Endothelial cell of umbilical vein (primary cell): Measurements from ENCODE around the gene IL22RA1. TPM values are rescaled to one million over a fixed set of nuclear protein-coding genes. Genes with fewer than 3 reads are reported as not detected.

Experiments
- BruUV-seq: library from RNA; stranded (reverse); fragments of 400-500 nt; replicated peaks from 2 replicates; lab custom pipeline; 2021; lab: Mats Ljungman, UMichigan
- CTCF ChIA-PET: fragments of 300-600, 350-600 bp; sonication (Branson Sonifier 250); formaldehyde crosslinking; loops from one replicate; lab custom pipeline; 2021; ENCODE audit warnings: antibody characterized with exemption, inconsistent platforms; lab: Charles Lee
- POLR2A ChIA-PET: fragments of 300-600, 350-600 bp; sonication (Branson Sonifier 250); formaldehyde crosslinking; loops from one replicate; lab custom pipeline; 2021; ENCODE audit warnings: antibody characterized with exemption, inconsistent platforms; lab: Charles Lee
- DNase-seq: peaks from one replicate; pipeline ENCODE4 v3.0.0-alpha.2; 2011; ENCODE audit warnings: low read depth, low spot score
- FAIRE-seq: peaks from 2 replicates; lab custom pipeline; 2011; peaks lifted over from hg19 to GRCh38; lab: Jason Lieb, UNC
- H2AFZ ChIP-seq: 2 replicates; pipeline ENCODE4 v1.6.0; 2012; ENCODE audit warnings: low read depth, low read length, control low read depth, inconsistent platforms
- H3K27ac ChIP-seq: 2 replicates; pipeline ENCODE4 v1.5.1; 2011; ENCODE audit warnings: low read depth, mild to moderate bottlenecking, control low read depth, low read length, moderate library complexity; ENCODE audit not compliant: insufficient read depth
- H3K27me3 ChIP-seq, 2 experiments: 2 replicates each; pipeline versions ENCODE4 v1.6.0 to v1.6.1; 2011; ENCODE audit warnings: low read length in 2 of 2, mixed read lengths in 1 of 2; ENCODE audit not compliant: control insufficient read depth in 2 of 2, insufficient read depth in 2 of 2
- H3K36me3 ChIP-seq, 2 experiments: 2 replicates in 1 of 2; 3 replicates in 1 of 2; pipeline ENCODE4 v1.5.1; 2011; ENCODE audit warnings: low read length in 2 of 2, mild to moderate bottlenecking in 1 of 2, moderate library complexity in 1 of 2; ENCODE audit not compliant: control insufficient read depth in 2 of 2, insufficient read depth in 2 of 2; ENCODE audit errors: extremely low read depth in 1 of 2
- H3K4me1 ChIP-seq: 3 replicates; pipeline ENCODE4 v1.5.1; 2011; ENCODE audit warnings: mild to moderate bottlenecking, low read length; ENCODE audit not compliant: control insufficient read depth, insufficient read depth; ENCODE audit errors: extremely low read depth
- H3K4me2 ChIP-seq: 2 replicates; pipeline ENCODE4 v1.6.1; 2011; ENCODE audit warnings: low read length, control low read depth, mixed read lengths; ENCODE audit not compliant: insufficient read depth
- H3K4me3 ChIP-seq, 3 experiments: fragments of 200-600 bp in 1 of 3; sonication (generic), shearing (Covaris generic) in 1 of 3; replicated peaks in 1 of 3; 2 replicates each; pipeline ENCODE4 v1.5.1; 2011 to 2016; ENCODE audit warnings: control low read depth in 3 of 3, low read length in 3 of 3, mild to moderate bottlenecking in 2 of 3, inconsistent platforms in 1 of 3, low read depth in 1 of 3, moderate library complexity in 1 of 3; ENCODE audit not compliant: insufficient read depth in 1 of 3
- H3K79me2 ChIP-seq: 2 replicates; pipeline ENCODE4 v1.6.0; 2012; ENCODE audit warnings: low read length, inconsistent platforms; ENCODE audit not compliant: control insufficient read depth, insufficient read depth
- H3K9ac ChIP-seq: replicated peaks from 2 replicates; pipeline ENCODE3; 2011; ENCODE audit warnings: low read length, control low read depth; ENCODE audit not compliant: insufficient read depth; ENCODE audit errors: extremely low read depth
- H3K9me1 ChIP-seq: replicated peaks from 3 replicates; pipeline ENCODE4 v1.6.0; 2011; ENCODE audit warnings: mild to moderate bottlenecking, low read length; ENCODE audit not compliant: control insufficient read depth, insufficient read depth; ENCODE audit errors: extremely low read depth
- H3K9me3 ChIP-seq: replicated peaks from 2 replicates; pipeline ENCODE4 v1.5.1; 2012; ENCODE audit warnings: low read length, inconsistent platforms; ENCODE audit not compliant: control insufficient read depth, insufficient read depth
- H4K20me1 ChIP-seq: replicated peaks from 2 replicates; pipeline ENCODE3; 2011; ENCODE audit warnings: mild to moderate bottlenecking, low read length; ENCODE audit not compliant: control insufficient read depth, insufficient read depth; ENCODE audit errors: extremely low read depth
- EZH2 ChIP-seq: IDR thresholded peaks from 2 replicates; pipeline ENCODE4 v1.6.1; 2012; ENCODE audit warnings: borderline replicate concordance, low read depth, mild to moderate bottlenecking, moderate library complexity, low read length, inconsistent platforms; ENCODE audit not compliant: severe bottlenecking
- FOS ChIP-seq: IDR thresholded peaks from 2 replicates; pipeline ENCODE4 v1.6.1; 2011; ENCODE audit warnings: mild to moderate bottlenecking, low read length, moderate library complexity, borderline replicate concordance; ENCODE audit not compliant: insufficient read depth
- GATA2 ChIP-seq: IDR thresholded peaks from 2 replicates; pipeline ENCODE4 v1.7.0; 2011; ENCODE audit warnings: low read depth, mild to moderate bottlenecking, moderate library complexity, mixed read lengths, low read length; ENCODE audit not compliant: insufficient read length, insufficient read depth
- JUN ChIP-seq: IDR thresholded peaks from 2 replicates; pipeline ENCODE4 v1.6.1; 2011; ENCODE audit warnings: borderline replicate concordance, low read depth; ENCODE audit not compliant: insufficient read length, insufficient read depth
- MYC ChIP-seq: IDR thresholded peaks from one replicate; pipeline ENCODE4 v1.6.1; 2011; ENCODE audit warnings: mild to moderate bottlenecking, low read depth, low read length
- POLR2A ChIP-seq: IDR thresholded peaks from 2 replicates; pipeline ENCODE4 v1.6.1; 2012; ENCODE audit warnings: low read depth, mild to moderate bottlenecking, control low read depth, low read length
- dilution Hi-C: fragments of 300-500 bp; cut with MboI; formaldehyde crosslinking; loops from one replicate; pipeline ENCODE4 v1.15.0; 2019; ENCODE audit warnings: low sequenced_read_pairs; ENCODE audit not compliant: extremely low pct_ligation_motif_present
- intact Hi-C: fragments of 100-400 bp; cut with micrococcal nuclease; formaldehyde crosslinking; loops from one replicate; pipeline ENCODE4 v1.10.0; 2022
- polyA plus RNA-seq, 4 experiments: library from polyadenylated mRNA; depleted of rRNA in 3 of 4; stranded (reverse) in 3 of 4; unstranded in 1 of 4; fragments of >200 nt; gene quantifications; 2 replicates each; pipeline versions ENCODE4 v1.2.1 to v1.2.3, GENCODE V29; 2011 to 2012; ENCODE audit warnings: missing spikeins in 1 of 4
- total RNA-seq: library from RNA; stranded (reverse); gene quantifications from 2 replicates; pipeline ENCODE4 v1.2.3, GENCODE V29; 2021
- TF ChIP-seq, protein P1 (sequence below), 2 donors: IDR thresholded peaks; 1 replicate in 1 of 2; 2 replicates in 1 of 2; pipeline ENCODE4 v1.5.1; 2011; ENCODE audit warnings: low read length in 2 of 2, mild to moderate bottlenecking in 2 of 2, moderate library complexity in 2 of 2, control low read depth in 1 of 2, inconsistent platforms in 1 of 2, low read depth in 1 of 2; ENCODE audit not compliant: insufficient read depth in 1 of 2; ENCODE audit errors: extremely low read depth in 1 of 2
- TF ChIP-seq, protein P2 (sequence below): IDR thresholded peaks from 2 replicates; pipeline ENCODE4 v1.6.1; 2011; ENCODE audit not compliant: insufficient read depth, insufficient read length

Gene IL22RA1
- total and polyA plus RNA-seq, 2 donors (not counting 3 experiments of a cell fraction or from before 2014, with no cell fraction given): not detected

DNA sequence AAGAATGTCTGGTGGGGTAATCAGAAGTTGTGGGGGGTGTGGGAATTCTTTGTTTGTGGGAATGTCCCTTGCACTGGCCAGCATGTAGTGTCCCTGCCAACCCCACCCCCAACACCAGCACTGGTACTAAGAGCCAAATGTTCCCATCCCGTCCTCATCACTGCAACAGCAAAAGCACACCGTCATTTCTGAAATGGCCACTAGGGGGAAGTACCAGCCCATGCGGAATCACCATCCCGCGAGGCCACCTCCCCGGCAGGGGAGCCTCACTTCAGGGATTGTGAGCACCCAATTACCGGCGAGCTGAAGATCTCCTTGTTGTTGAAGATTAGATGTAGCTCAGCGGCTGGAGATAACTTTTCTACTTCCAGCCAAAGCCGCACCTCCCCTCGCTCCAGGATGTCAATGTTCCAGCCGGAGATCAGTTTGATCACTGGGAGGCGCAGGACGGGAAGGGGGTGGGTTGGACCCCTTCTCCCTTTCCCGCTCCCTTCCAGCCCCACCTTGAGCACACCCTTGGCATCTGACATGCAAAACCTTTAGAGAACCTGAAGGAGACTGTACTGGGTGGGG is 72.0 kb downstream of the IL22RA1 start:
- Histone ChIP-seq H3K79me2 (no peaks in the 10 kb centered on the region), H3K36me3 (no peaks in the 10 kb centered on the region), H3K4me3 (no peak overlapping the region), H3K27me3 (peaks cover 0 to 3% of the 10 kb centered on the region in 2 experiments), H3K4me2 (no peak overlapping the region), H3K4me1 (no peaks in the 10 kb centered on the region), H3K9ac (no peak overlapping the region), H3K9me3 (no peaks in the 10 kb centered on the region), H3K27ac (no peak overlapping the region), H3K9me1 (no peaks in the 10 kb centered on the region), H4K20me1 (no peaks in the 10 kb centered on the region), H2AFZ (peak overlapping the region; percentile 52)
- BruUV-seq: no TSS peak
- TF ChIP-seq, protein P1, sequence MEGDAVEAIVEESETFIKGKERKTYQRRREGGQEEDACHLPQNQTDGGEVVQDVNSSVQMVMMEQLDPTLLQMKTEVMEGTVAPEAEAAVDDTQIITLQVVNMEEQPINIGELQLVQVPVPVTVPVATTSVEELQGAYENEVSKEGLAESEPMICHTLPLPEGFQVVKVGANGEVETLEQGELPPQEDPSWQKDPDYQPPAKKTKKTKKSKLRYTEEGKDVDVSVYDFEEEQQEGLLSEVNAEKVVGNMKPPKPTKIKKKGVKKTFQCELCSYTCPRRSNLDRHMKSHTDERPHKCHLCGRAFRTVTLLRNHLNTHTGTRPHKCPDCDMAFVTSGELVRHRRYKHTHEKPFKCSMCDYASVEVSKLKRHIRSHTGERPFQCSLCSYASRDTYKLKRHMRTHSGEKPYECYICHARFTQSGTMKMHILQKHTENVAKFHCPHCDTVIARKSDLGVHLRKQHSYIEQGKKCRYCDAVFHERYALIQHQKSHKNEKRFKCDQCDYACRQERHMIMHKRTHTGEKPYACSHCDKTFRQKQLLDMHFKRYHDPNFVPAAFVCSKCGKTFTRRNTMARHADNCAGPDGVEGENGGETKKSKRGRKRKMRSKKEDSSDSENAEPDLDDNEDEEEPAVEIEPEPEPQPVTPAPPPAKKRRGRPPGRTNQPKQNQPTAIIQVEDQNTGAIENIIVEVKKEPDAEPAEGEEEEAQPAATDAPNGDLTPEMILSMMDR (IDR thresholded peaks at IDR 0.05; ENCODE audit: extremely low read depth in 1 of 2, insufficient read depth in 1 of 2, low read depth in 1 of 2, low read length in 2 of 2): peak; percentile 85 to 93
- no peak for TF ChIP-seq FOS
- dilution Hi-C loops: no loop called here
- intact Hi-C loops: loop anchor here (1.0 to 5.0 kb wide), 6 partner anchors 41 to 566 kb away; partner anchors contain the start of gene MYOM3
- DNase-seq (peak; percentile 77), FAIRE-seq (peak; percentile 91)
- ChIA-PET CTCF (interaction anchor here (0.6 to 3.5 kb wide), 23 partner anchors 9 to 321 kb away, joined by 3 to 45 read pairs (median 5); partner anchors contain the start of genes IL22RA1 and MYOM3), POLR2A (interaction anchor here (1.2 kb wide), 1 partner anchor 38 kb away, joined by 3 read pairs; no protein-coding TSS in a partner anchor)

DNA sequence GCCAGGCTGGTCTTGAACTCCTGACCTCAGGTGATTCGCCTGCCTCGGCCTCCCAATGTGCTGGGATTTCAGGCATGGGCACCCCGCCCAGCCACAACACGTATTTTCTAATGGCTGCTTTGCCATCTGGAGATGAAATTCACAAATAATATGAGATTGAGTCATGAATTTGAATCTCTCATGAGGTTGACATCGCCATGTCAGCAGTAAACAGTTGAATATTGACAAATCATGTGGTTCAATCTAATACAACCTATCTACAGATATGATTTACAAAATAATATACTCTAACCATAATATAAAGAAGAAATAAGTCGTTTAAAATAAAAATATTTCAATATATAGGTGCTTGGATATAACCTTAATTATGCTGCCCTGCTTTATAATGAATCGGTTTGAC is 73.1 kb downstream of the IL22RA1 start:
- CTCF ChIA-PET: interaction anchor here (1.9 to 3.5 kb wide), 4 partner anchors 9 to 322 kb away, joined by 11 to 45 read pairs (median 14); partner anchors contain the start of gene MYOM3
- Histone ChIP-seq H3K4me1 (no peaks in the 10 kb centered on the region), H3K27ac (no peak overlapping the region), H3K4me2 (no peak overlapping the region), H3K36me3 (no peaks in the 10 kb centered on the region), H3K9me1 (no peaks in the 10 kb centered on the region), H2AFZ (no peak overlapping the region), H3K9ac (no peak overlapping the region), H4K20me1 (no peaks in the 10 kb centered on the region), H3K27me3 (peaks cover 0 to 3% of the 10 kb centered on the region in 2 experiments), H3K4me3 (no peak overlapping the region), H3K79me2 (no peaks in the 10 kb centered on the region), H3K9me3 (no peaks in the 10 kb centered on the region)
- BruUV-seq: no TSS peak
- TF ChIP-seq, protein P1 (IDR thresholded peaks at IDR 0.05; ENCODE audit: extremely low read depth in 1 of 2, insufficient read depth in 1 of 2, low read depth in 1 of 2, low read length in 2 of 2): no peak
- TF ChIP-seq MYC: no peak
- TF ChIP-seq, protein P2, sequence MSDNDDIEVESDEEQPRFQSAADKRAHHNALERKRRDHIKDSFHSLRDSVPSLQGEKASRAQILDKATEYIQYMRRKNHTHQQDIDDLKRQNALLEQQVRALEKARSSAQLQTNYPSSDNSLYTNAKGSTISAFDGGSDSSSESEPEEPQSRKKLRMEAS: no peak
- no peak for TF ChIP-seq POLR2A
- no peak for TF ChIP-seq FOS
- TF ChIP-seq EZH2: no peak
- TF ChIP-seq GATA2: no peak
- no peak for TF ChIP-seq JUN
- intact Hi-C loops: loop anchor here (1.0 to 5.0 kb wide), 4 partner anchors 85 to 567 kb away; no protein-coding TSS in a partner anchor
- DNase-seq: no peak
- no peak for FAIRE-seq
- dilution Hi-C loops: no loop called here
- POLR2A ChIA-PET: no interaction called here
